Fibroblast of lung (primary cell): Measurements from ENCODE around the gene SNX19.

Experiments used
- EZH2 ChIP-seq: IDR thresholded peaks from 2 replicates; pipeline ENCODE4 v1.5.1; 2012; ENCODE audit warnings: low read length, control low read depth, mild to moderate bottlenecking; ENCODE audit errors: missing control alignments
- TF ChIP-seq, protein P1 (sequence below), 2 donors: IDR thresholded peaks in 1 of 2; conservative IDR thresholded peaks in 1 of 2; 1 replicate in 1 of 2; 2 replicates in 1 of 2; pipeline ENCODE4 v1.5.1; 2011 to 2012; ENCODE audit warnings: low read length in 2 of 2, control low read depth in 1 of 2, inconsistent platforms in 1 of 2, low read depth in 1 of 2, mild to moderate bottlenecking in 1 of 2

GRCh38 chr11:130865091-130865773, 51.0 kb downstream of the SNX19 start:
- TF ChIP-seq, protein P1, sequence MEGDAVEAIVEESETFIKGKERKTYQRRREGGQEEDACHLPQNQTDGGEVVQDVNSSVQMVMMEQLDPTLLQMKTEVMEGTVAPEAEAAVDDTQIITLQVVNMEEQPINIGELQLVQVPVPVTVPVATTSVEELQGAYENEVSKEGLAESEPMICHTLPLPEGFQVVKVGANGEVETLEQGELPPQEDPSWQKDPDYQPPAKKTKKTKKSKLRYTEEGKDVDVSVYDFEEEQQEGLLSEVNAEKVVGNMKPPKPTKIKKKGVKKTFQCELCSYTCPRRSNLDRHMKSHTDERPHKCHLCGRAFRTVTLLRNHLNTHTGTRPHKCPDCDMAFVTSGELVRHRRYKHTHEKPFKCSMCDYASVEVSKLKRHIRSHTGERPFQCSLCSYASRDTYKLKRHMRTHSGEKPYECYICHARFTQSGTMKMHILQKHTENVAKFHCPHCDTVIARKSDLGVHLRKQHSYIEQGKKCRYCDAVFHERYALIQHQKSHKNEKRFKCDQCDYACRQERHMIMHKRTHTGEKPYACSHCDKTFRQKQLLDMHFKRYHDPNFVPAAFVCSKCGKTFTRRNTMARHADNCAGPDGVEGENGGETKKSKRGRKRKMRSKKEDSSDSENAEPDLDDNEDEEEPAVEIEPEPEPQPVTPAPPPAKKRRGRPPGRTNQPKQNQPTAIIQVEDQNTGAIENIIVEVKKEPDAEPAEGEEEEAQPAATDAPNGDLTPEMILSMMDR (conservative IDR thresholded peaks at IDR 0.05 in 1 of 2, IDR thresholded peaks at IDR 0.05 in 1 of 2; ENCODE audit: low read depth in 1 of 2, low read length in 2 of 2) = no peak
- TF ChIP-seq EZH2 = no peak
